NB4 (cell line): ENCODE measurements around the gene RPS6KL1.

Experiments used
- MYC ChIP-seq: IDR thresholded peaks from 2 replicates; pipeline ENCODE4 v1.6.1; 2011; ENCODE audit warnings: low read depth, low read length
- POLR2A ChIP-seq: IDR thresholded peaks from 2 replicates; pipeline ENCODE4 v1.6.1; 2011; ENCODE audit warnings: mild to moderate bottlenecking; ENCODE audit not compliant: insufficient read length; ENCODE audit errors: extremely low read depth
- TF ChIP-seq, protein P1 (sequence below): IDR thresholded peaks from one replicate; pipeline ENCODE4 v1.5.1; 2012; ENCODE audit warnings: low read depth, low read length
- TF ChIP-seq, protein P2 (sequence below): IDR thresholded peaks from 2 replicates; pipeline ENCODE4 v1.6.1; 2011; ENCODE audit warnings: low read depth, low read length

DNA sequence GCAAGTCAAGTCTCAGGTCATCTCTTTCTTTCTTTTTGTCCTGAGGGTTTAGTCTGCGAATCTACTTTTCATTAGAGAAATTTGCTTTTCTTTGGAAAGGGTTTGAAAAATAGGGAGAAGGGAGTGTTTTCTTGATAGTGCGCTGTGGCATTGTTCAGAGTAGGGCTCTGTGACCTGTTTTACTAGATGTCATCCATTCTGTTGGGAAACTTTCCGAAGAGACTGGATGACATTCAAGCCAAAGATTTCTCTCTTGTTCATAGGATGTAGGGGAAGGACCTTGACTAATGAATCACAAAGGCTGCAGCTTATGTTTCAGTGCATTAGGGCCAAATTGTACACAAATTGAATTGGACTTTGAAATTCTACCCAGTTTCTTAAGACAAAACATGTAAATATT, 26.7 kb downstream of the RPS6KL1 start:
- no peak for TF ChIP-seq POLR2A
- TF ChIP-seq, protein P1, sequence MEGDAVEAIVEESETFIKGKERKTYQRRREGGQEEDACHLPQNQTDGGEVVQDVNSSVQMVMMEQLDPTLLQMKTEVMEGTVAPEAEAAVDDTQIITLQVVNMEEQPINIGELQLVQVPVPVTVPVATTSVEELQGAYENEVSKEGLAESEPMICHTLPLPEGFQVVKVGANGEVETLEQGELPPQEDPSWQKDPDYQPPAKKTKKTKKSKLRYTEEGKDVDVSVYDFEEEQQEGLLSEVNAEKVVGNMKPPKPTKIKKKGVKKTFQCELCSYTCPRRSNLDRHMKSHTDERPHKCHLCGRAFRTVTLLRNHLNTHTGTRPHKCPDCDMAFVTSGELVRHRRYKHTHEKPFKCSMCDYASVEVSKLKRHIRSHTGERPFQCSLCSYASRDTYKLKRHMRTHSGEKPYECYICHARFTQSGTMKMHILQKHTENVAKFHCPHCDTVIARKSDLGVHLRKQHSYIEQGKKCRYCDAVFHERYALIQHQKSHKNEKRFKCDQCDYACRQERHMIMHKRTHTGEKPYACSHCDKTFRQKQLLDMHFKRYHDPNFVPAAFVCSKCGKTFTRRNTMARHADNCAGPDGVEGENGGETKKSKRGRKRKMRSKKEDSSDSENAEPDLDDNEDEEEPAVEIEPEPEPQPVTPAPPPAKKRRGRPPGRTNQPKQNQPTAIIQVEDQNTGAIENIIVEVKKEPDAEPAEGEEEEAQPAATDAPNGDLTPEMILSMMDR: no peak
- TF ChIP-seq, protein P2, sequence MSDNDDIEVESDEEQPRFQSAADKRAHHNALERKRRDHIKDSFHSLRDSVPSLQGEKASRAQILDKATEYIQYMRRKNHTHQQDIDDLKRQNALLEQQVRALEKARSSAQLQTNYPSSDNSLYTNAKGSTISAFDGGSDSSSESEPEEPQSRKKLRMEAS: no peak
- no peak for TF ChIP-seq MYC
